Measurements from ENCODE around the gene MYB.

DNA sequence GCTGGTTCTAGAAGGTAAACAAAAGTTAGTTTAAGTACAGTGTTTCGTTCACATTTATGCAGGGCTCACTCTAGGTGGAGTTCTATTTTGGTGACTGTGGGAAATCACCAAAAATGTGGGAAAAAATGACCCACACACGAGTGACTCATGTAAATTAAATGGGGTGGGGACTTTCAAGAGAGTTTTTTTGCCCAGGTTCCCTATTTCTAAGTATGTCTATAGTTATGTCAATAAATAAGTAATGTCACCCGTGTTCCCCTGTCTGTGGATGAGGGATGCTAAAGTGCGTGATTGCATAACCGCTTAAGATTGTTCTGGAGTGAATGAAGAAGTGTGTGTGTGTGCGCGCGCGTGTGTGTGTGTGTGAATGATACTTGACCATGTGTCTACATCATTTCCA is 69.1 kb downstream of the MYB start:
- TF ChIP-seq, protein P1, sequence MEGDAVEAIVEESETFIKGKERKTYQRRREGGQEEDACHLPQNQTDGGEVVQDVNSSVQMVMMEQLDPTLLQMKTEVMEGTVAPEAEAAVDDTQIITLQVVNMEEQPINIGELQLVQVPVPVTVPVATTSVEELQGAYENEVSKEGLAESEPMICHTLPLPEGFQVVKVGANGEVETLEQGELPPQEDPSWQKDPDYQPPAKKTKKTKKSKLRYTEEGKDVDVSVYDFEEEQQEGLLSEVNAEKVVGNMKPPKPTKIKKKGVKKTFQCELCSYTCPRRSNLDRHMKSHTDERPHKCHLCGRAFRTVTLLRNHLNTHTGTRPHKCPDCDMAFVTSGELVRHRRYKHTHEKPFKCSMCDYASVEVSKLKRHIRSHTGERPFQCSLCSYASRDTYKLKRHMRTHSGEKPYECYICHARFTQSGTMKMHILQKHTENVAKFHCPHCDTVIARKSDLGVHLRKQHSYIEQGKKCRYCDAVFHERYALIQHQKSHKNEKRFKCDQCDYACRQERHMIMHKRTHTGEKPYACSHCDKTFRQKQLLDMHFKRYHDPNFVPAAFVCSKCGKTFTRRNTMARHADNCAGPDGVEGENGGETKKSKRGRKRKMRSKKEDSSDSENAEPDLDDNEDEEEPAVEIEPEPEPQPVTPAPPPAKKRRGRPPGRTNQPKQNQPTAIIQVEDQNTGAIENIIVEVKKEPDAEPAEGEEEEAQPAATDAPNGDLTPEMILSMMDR (IDR thresholded peaks at IDR 0.05) = no peak
- TF ChIP-seq POLR2A (IDR thresholded peaks at IDR 0.05) = no peak
